DOHH2 (cell line): ENCODE measurements around the gene SORL1-AS1.
"Not testable (repeated sequence)": the region's sequence is repeated elsewhere in the genome, so short reads cannot be mapped to it uniquely, and the experiment has no call there.

Source experiments
- H3F3A ChIP-seq: fragments of 200-600 bp; sonication (generic), shearing (Covaris generic); 2 replicates; pipeline ENCODE4 v1.6.0; 2016; ENCODE audit warnings: antibody characterized with exemption, mild to moderate bottlenecking; ENCODE audit not compliant: control insufficient read depth, insufficient read depth
- H3K27ac ChIP-seq: fragments of 200-600 bp; sonication (generic); 2 replicates; pipeline ENCODE4 v1.5.1; 2014; ENCODE audit warnings: low read depth, mild to moderate bottlenecking, low read length, moderate library complexity
- H3K27me3 ChIP-seq: fragments of 200-600 bp; sonication (generic); 2 replicates; pipeline ENCODE4 v1.6.1; 2014; ENCODE audit warnings: mild to moderate bottlenecking, low read length, mixed read lengths; ENCODE audit not compliant: control insufficient read depth
- H3K36me3 ChIP-seq: fragments of 200-600 bp; sonication (generic); 2 replicates; pipeline ENCODE4 v1.6.1; 2014; ENCODE audit warnings: mild to moderate bottlenecking, low read length, moderate library complexity, mixed read lengths; ENCODE audit not compliant: control insufficient read depth
- H3K4me1 ChIP-seq: fragments of 200-600 bp; sonication (generic); 2 replicates; pipeline ENCODE4 v1.6.1; 2014; ENCODE audit warnings: mild to moderate bottlenecking, low read length, mixed read lengths; ENCODE audit not compliant: control insufficient read depth
- H3K4me2 ChIP-seq: fragments of 200-600 bp; sonication (generic); 2 replicates; pipeline ENCODE4 v1.6.0; 2014; ENCODE audit warnings: mild to moderate bottlenecking, low read length, moderate library complexity
- H3K4me3 ChIP-seq: fragments of 200-600 bp; sonication (generic); 2 replicates; pipeline ENCODE4 v1.5.1; 2014; ENCODE audit warnings: mild to moderate bottlenecking, low read length, mixed read lengths
- H3K79me2 ChIP-seq: fragments of 200-600 bp; sonication (generic); 2 replicates; pipeline ENCODE4 v1.6.1; 2014; ENCODE audit warnings: mild to moderate bottlenecking, low read length, mixed read lengths; ENCODE audit not compliant: control insufficient read depth
- H3K9me2 ChIP-seq: fragments of 200-600 bp; sonication (generic); replicated peaks from 2 replicates; pipeline ENCODE4 v1.6.1; 2014; ENCODE audit warnings: mild to moderate bottlenecking, low read length, mixed read lengths; ENCODE audit not compliant: control insufficient read depth
- H3K9me3 ChIP-seq: fragments of 200-600 bp; sonication (generic); 2 replicates; pipeline ENCODE4 v1.6.1; 2014; ENCODE audit warnings: antibody characterized with exemption, low read length, mixed read lengths; ENCODE audit not compliant: control insufficient read depth, insufficient read depth
- H4K20me1 ChIP-seq: fragments of 200-600 bp; sonication (generic); 2 replicates; pipeline ENCODE4 v1.6.0; 2014; ENCODE audit warnings: low read depth, mild to moderate bottlenecking, antibody characterized with exemption, low read length, moderate library complexity; ENCODE audit not compliant: control insufficient read depth, insufficient read depth
- EZH2phosphoT487 ChIP-seq: fragments of 200-600 bp; sonication (generic); IDR thresholded peaks from 2 replicates; pipeline ENCODE4 v1.6.1; 2017; ENCODE audit warnings: borderline replicate concordance, mild to moderate bottlenecking, antibody characterized with exemption, low read length, moderate library complexity, mixed read lengths
- TF ChIP-seq, protein P1 (sequence below): fragments of 200-600 bp; sonication (generic); IDR thresholded peaks from one replicate; pipeline ENCODE4 v1.5.1; 2014; ENCODE audit warnings: antibody characterized with exemption, mild to moderate bottlenecking, low read depth, low read length; ENCODE audit not compliant: poor library complexity, severe bottlenecking

The SORL1-AS1 gene

DNA sequence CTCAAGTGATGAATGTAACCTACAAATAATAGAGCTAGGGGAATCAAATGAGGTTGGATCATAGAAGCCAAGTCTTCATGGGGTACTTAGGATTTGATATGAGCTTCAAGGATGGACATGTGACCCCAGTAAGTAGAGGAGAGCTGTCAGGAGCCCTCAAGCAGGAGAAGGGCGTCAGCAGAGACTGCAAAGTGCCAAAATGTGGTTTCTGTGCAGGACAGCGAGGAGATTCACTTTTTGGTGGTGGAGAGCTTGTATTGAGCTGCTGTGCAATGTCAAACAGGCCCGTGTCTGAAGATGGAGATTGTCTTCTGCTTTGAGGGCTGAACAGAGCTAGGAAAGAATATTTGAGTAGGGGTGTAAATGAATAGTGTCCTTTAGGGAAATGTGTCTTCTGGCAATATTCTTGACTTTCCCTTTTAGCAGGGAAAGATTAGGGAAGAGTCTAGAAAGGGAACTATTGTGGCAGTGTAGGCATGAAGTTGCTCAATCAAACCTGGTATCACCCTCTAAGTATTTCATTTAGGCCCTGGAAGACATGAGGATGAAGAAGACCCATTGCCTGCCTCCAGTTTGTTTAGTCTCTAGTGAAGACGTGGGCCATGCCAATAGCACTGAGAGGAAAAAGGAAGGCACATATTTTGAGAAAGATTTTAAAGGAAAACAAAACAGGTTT is 31.2 kb upstream of the SORL1-AS1 start:
- Histone ChIP-seq H3K27ac (no peak overlapping the region), H3K4me2 (no peak overlapping the region), H3K9me3 (no peaks in the 10 kb centered on the region), H3F3A (no peaks in the 10 kb centered on the region), H3K4me1 (peaks cover 54% of the 10 kb centered on the region), H3K79me2 (peaks cover 83% of the 10 kb centered on the region), H3K36me3 (peaks cover 83% of the 10 kb centered on the region), H4K20me1 (peaks cover 3% of the 10 kb centered on the region; the same call in 1 of the 2 replicates), H3K27me3 (no peaks in the 10 kb centered on the region), H3K4me3 (no peak overlapping the region), H3K9me2 (no peaks in the 10 kb centered on the region)
- TF ChIP-seq, protein P1, sequence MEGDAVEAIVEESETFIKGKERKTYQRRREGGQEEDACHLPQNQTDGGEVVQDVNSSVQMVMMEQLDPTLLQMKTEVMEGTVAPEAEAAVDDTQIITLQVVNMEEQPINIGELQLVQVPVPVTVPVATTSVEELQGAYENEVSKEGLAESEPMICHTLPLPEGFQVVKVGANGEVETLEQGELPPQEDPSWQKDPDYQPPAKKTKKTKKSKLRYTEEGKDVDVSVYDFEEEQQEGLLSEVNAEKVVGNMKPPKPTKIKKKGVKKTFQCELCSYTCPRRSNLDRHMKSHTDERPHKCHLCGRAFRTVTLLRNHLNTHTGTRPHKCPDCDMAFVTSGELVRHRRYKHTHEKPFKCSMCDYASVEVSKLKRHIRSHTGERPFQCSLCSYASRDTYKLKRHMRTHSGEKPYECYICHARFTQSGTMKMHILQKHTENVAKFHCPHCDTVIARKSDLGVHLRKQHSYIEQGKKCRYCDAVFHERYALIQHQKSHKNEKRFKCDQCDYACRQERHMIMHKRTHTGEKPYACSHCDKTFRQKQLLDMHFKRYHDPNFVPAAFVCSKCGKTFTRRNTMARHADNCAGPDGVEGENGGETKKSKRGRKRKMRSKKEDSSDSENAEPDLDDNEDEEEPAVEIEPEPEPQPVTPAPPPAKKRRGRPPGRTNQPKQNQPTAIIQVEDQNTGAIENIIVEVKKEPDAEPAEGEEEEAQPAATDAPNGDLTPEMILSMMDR = no peak
- no peak for TF ChIP-seq EZH2phosphoT487

DNA sequence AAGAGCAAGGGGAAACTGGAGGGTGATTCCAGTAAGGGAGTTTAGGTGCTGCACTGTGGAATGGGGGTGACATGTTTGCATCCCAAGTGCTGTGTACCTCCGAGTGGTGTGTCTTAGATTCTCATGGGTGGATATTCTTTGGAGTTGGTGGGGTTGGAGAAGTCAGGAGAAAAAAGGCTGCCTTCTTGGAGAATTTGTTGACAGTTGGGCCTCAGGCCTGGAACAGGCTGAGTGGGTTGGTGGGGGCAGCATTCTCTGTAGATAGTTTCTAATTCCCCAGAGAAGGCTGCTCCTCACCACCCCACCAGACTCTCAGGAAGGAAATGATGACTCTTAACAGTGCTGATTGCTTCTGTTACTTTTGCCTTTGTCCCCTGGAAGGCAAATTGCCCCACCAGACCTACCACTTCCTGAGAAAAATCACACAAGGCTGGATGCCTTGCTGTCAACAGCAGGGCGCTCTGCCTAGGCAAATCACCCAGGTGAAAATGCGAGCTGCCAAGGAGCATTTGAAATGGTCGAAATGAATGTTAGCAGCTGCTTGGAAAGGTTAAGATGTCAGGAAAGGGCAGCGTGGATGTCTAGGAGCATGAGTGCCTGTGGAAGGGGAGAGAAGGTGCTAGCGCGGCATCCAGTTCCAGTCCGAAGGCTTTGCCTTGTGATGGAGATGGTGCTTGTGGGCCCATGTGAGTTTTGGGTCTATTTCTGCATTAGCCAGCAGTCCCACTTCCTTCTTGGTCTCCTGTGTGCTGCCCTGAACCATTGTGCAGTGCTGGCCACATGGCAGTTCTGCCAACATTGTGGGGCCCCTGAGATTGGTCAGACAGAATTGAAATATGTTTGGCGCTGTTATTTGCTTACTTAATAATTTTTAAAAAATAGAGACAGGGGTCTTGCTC is 29.7 kb upstream of the SORL1-AS1 start:
- Histone ChIP-seq H3K36me3 (peaks cover 81% of the 10 kb centered on the region), H3K4me2 (peak overlapping the region; percentile 55), H3K9me3 (no peaks in the 10 kb centered on the region), H3K4me1 (peaks cover 48% of the 10 kb centered on the region), H3K4me3 (peak overlapping the region; percentile 32), H3K27ac (peak overlapping the region; percentile 61), H3F3A (no peaks in the 10 kb centered on the region), H3K79me2 (peaks cover 86% of the 10 kb centered on the region), H3K27me3 (no peaks in the 10 kb centered on the region), H4K20me1 (peaks cover 3% of the 10 kb centered on the region; the same call in 1 of the 2 replicates), H3K9me2 (no peaks in the 10 kb centered on the region)
- TF ChIP-seq, protein P1 = no peak
- no peak for TF ChIP-seq EZH2phosphoT487

DNA sequence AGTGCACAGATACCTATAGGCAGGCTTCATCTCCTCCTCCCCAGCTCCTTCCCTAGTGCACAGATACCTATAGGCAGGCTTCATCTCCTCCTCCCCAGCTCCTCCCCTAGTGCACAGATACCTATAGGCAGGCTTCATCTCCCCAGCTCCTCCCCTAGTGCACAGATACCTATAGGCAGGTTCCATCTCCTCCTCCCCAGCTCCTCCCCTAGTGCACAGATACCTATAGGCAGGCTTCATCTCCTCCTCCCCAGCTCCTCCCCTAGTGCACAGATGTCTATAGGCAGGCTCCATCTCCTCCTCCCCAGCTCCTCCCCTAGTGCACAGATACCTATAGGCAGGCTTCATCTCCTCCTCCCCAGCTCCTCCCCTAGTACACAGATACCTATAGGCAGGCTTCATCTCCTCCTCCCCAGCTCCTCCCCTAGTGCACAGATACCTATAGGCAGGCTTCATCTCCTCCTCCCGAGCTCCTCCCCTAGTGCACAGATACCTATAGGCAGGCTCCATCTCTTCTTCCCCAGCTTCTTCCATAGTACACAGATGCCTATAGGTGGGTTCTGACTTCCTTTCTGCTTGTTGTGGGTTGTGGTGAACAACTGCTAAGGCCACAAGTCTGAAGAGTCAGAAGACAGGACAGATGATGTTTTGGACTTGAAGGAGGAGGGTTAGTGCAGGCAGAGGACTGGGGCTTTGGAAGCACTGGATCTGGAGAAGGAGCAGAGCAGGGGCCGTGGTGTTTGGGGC is 28.9 kb upstream of the SORL1-AS1 start:
- Histone ChIP-seq H3K4me1 (peaks cover 45% of the 10 kb centered on the region), H3K4me3 (peak overlapping the region; percentile 32), H3K79me2 (peaks cover 86% of the 10 kb centered on the region), H3K4me2 (peak overlapping the region; percentile 55), H3K27ac (peak overlapping the region; percentile 61), H3K36me3 (peaks cover 81% of the 10 kb centered on the region)
- not testable (repeated sequence) for H3K9me3 ChIP-seq, H3F3A ChIP-seq, H4K20me1 ChIP-seq, H3K9me2 ChIP-seq, H3K27me3 ChIP-seq
